SK-N-SH (cell line): Measurements from ENCODE around the gene NLK.

Source experiments
- CTCF ChIP-seq: fragments of 200-600 bp; sonication (generic); IDR thresholded peaks from 2 replicates; pipeline ENCODE4 v1.6.1; 2017; ENCODE audit warnings: antibody characterized with exemption, mild to moderate bottlenecking, moderate library complexity
- EP300 ChIP-seq, 2 experiments: IDR thresholded peaks; 2 replicates each; pipeline versions ENCODE4 v1.4.0 to v1.6.1; 2012; ENCODE audit warnings: borderline replicate concordance in 1 of 2, low read depth in 1 of 2, low read length in 1 of 2
- GABPA ChIP-seq: IDR thresholded peaks from 2 replicates; pipeline ENCODE4 v1.4.0; 2012; ENCODE audit warnings: low read depth, mild to moderate bottlenecking
- IRF3 ChIP-seq: fragments of 150-350 bp; IDR thresholded peaks from 2 replicates; pipeline ENCODE4 v1.6.1; 2016; ENCODE audit warnings: mild to moderate bottlenecking, low read depth, low read length
- MAX ChIP-seq: IDR thresholded peaks from 2 replicates; pipeline ENCODE4 v1.4.0; 2012; ENCODE audit warnings: low read depth
- MEF2A ChIP-seq: IDR thresholded peaks from 2 replicates; pipeline ENCODE4 v1.4.0; 2012; ENCODE audit warnings: low read depth, borderline replicate concordance
- MXI1 ChIP-seq: IDR thresholded peaks from 2 replicates; pipeline ENCODE4 v1.6.1; 2012; ENCODE audit warnings: mild to moderate bottlenecking, low read depth, low read length, improper control_type of control experiment
- NFIC ChIP-seq: IDR thresholded peaks from 2 replicates; pipeline ENCODE4 v1.4.0; 2012; ENCODE audit warnings: borderline replicate concordance
- RAD21 ChIP-seq: IDR thresholded peaks from 2 replicates; pipeline ENCODE4 v1.6.1; 2012; ENCODE audit warnings: mild to moderate bottlenecking, low read length
- REST ChIP-seq: IDR thresholded peaks from 2 replicates; pipeline ENCODE4 v1.6.1; 2012; ENCODE audit warnings: mild to moderate bottlenecking, low read depth, low read length, moderate library complexity
- RFX5 ChIP-seq: IDR thresholded peaks from 2 replicates; pipeline ENCODE4 v1.6.1; 2012; ENCODE audit warnings: mild to moderate bottlenecking, improper control_type of control experiment, low read length
- USF1 ChIP-seq: IDR thresholded peaks from 2 replicates; pipeline ENCODE4 v1.4.0; 2012; ENCODE audit warnings: low read depth, borderline replicate concordance
- USF2 ChIP-seq: fragments of 150-350 bp; IDR thresholded peaks from 2 replicates; pipeline ENCODE4 v1.6.1; 2017; ENCODE audit warnings: antibody characterized with exemption, low read length, low read depth, borderline replicate concordance

- TF ChIP-seq EP300 (IDR thresholded peaks at IDR 0.05; ENCODE audit: borderline replicate concordance in 1 of 2, low read depth in 1 of 2, low read length in 1 of 2) (peak in 1 of 2 experiments; percentile 61; a peak in 1 of 4 replicates), IRF3 (no peak), MAX (no peak), MXI1 (no peak), USF1 (no peak), CTCF (no peak), NFIC (no peak), REST (no peak), RFX5 (no peak), GABPA (no peak), RAD21 (no peak), MEF2A (no peak), USF2 (no peak)
Measured at GRCh38 chr17:28053725-28054124, 11.2 kb downstream of the NLK start.
